AG09319 (cell line): ENCODE data around the gene GRID1.

Experiments
- DNase-seq: peaks from one replicate; pipeline ENCODE4 v3.0.0-alpha.2; 2010; ENCODE audit warnings: low read depth; ENCODE audit errors: extremely low read depth
- TF ChIP-seq, protein P1 (sequence below): IDR thresholded peaks from 2 replicates; pipeline ENCODE4 v1.5.1; 2011; ENCODE audit warnings: low read depth, mild to moderate bottlenecking, inconsistent platforms, low read length, moderate library complexity

Gene GRID1

DNA sequence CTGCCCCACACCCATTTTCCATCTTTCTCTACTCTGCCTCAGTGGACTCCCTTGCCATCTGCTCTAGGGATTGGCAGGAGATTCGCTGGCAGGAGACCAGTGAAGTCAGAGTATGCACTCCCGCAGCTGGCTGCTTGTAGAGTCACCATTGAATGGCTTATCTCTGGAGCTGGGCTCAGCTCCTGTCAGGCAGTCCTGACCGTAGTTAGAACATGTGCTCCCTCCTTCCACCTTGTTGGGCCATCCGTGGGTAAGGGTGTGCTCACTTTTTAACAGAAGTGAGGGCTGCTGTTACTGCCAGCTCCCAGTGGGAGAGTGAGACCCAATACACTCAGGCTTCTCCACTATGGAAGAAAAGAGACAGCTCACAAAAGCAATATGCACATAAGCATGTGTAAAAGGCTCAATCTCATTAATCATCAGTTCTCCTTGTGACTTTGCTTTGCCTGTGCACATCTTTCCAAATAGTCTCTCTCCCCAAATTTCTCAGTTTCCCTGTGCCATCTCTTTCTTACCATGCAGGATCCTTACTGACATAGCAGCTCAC lies 773.3 kb downstream of the GRID1 start:
- TF ChIP-seq, protein P1, sequence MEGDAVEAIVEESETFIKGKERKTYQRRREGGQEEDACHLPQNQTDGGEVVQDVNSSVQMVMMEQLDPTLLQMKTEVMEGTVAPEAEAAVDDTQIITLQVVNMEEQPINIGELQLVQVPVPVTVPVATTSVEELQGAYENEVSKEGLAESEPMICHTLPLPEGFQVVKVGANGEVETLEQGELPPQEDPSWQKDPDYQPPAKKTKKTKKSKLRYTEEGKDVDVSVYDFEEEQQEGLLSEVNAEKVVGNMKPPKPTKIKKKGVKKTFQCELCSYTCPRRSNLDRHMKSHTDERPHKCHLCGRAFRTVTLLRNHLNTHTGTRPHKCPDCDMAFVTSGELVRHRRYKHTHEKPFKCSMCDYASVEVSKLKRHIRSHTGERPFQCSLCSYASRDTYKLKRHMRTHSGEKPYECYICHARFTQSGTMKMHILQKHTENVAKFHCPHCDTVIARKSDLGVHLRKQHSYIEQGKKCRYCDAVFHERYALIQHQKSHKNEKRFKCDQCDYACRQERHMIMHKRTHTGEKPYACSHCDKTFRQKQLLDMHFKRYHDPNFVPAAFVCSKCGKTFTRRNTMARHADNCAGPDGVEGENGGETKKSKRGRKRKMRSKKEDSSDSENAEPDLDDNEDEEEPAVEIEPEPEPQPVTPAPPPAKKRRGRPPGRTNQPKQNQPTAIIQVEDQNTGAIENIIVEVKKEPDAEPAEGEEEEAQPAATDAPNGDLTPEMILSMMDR, result no peak
- no peak for DNase-seq

DNA sequence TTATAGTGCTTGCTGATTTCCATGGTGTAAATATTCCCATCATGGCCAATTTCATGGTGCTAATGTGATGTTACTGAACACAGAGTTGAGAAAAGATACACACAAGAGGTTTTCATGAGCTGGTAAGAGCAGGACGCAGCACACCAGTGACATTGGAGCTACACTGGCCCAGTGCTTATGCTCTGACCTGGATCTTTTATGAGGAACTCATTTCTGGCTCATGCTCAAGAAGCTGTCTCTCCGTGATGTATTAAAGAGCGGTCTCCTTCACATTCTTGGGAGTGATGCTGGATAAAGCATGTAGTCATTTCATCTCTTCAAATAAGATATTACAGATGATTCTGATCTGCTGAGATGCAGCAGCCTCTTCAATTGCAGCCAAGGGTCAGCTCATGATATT lies 785.2 kb downstream of the GRID1 start:
- TF ChIP-seq, protein P1, result no peak
- no peak for DNase-seq

DNA sequence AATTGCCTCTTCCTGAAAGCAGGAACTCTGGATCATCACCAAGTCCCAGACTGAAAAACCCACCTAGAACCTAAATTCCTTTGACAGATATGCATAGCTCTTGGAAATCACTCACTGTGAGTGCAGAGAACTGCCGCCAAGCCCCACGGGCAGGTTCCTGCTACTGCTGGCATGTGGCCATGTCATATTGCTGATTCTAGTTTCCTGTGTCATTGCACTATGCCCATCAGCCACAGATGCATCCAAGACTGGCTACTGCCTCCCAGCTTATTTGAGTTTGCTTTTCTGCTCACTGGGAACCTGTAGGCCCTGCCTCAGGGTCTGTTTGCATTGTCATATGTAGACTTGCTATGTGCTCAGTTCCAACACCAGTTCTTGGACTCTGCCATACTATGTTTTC lies 786.0 kb downstream of the GRID1 start:
- TF ChIP-seq, protein P1, result no peak
- DNase-seq, result no peak

DNA sequence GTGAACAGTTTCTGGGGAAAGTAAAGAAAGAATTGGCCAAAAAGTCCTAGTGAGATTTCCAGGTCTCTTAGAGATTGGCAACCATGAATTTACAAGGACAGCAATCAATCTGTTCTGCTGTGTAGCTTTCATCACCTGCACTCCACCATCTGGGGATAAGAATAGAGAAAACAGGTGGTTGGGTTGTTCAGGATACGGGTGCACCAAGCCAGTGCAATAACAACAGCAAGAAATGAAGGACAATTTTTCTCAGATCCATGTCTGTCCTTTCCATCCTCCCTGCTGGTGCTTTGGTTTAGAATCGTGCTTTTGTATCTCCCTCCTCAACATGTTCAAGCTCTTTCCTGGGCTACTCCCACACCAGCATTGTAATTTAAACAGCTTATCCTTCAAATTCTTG lies 787.7 kb downstream of the GRID1 start:
- no peak for DNase-seq
- TF ChIP-seq, protein P1, result no peak

GRCh38 chr10:85575441-85575840 lies 791.2 kb downstream of the GRID1 start:
- TF ChIP-seq, protein P1, result no peak
- DNase-seq, result no peak

- TF ChIP-seq, protein P1, result no peak
- DNase-seq, result no peak
Measured at GRCh38 chr10:85570871-85571270, 795.7 kb downstream of the GRID1 start.

- TF ChIP-seq, protein P1, result no peak
- no peak for DNase-seq
Measured at GRCh38 chr10:85565381-85565780, 801.2 kb downstream of the GRID1 start.
